HL-60/S4 (cell line): ENCODE measurements around the gene USF2.

Experiments used
- in situ Hi-C: fragments of 300-500 bp; cut with MboI; formaldehyde crosslinking; loops from 2 replicates; pipeline ENCODE4 v1.14.3; 2022; ENCODE audit warnings: low sequenced_read_pairs

USF2 gene

DNA sequence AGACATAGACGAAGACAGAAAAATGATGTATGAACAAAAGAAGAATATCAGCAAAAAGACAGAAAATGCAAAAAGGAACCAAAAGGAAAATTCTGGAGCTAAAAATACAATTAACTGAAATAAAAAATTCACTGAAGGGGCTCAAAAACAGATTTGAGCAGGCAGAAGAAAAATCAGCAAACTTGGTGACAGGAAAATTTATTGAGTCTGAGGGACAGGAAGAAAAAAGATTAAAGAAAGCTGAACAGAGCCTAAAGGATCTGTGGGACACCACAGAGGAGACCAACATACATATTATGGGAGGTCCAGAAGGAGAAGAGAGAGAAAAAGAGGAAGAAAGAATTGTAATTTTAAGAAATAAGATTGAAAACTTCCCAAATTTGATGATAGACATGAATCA lies 27.3 kb upstream of the USF2 start:
- in situ Hi-C loops: no loop called here

DNA sequence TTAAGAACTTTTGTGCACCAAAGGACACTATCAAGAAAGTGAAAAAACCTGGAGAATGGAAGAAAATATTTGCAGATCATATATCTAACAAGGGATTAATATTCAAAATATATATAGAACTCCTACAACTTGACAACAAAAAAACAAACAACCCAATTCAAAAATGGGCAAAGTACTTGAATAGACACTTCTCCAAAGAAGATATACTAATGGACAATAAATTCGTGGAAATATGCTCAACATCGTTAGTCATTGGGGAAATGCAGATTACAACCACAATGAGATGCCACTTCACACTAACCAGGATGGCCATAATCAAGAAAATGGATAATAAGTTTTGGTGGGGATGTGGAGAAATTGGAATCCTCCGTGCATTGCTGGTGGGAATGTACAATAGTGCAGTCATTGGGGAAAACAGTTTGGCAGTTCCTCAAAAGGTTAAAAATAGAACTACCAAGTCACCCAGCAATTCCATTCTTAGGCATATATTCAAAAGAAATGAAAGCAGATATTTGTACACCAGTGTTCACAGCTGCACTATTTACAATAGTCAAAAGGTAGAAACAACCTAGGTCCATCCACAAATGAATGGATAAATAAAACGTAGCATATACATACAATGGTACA lies 22.2 kb upstream of the USF2 start:
- in situ Hi-C loops: no loop called here

DNA sequence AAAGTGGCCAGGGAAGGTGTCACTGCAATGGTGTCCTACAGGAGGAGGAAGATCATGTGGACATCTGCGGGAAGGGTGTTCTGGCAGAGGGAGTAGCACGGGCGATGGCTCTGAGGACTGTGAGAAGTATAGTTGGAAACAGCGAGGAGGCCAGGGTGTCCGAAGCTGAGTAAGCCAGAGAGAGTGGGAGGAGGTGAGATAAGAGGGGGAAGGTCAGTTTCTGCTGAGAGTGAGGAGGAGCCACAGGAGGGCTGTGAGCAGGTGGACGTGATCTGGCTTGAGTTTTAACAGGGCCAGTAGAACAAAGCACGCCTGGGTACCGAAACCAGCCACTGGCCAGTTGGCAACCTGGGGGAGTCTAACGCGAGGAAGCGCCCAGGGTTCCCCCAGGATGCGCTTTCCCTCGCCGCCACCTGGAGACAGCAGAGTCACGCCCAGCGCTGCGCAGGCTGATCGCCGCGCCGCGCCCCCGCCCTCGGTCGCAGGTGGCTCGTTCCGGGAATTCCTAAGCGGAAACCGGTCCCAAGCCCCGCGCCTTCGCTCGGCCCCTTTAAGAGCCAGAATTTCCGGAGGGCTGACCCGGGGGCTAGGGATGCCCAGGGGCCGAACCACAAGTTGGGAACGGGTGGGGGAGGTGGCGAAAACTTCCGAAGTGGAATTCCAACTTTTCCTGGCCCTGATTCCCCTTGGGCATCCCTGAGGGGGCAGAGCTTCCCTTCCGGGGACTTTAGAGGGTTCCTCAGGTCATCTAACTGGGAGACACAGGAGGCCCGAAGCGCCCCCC lies 21.0 kb upstream of the USF2 start:
- in situ Hi-C loops: no loop called here

DNA sequence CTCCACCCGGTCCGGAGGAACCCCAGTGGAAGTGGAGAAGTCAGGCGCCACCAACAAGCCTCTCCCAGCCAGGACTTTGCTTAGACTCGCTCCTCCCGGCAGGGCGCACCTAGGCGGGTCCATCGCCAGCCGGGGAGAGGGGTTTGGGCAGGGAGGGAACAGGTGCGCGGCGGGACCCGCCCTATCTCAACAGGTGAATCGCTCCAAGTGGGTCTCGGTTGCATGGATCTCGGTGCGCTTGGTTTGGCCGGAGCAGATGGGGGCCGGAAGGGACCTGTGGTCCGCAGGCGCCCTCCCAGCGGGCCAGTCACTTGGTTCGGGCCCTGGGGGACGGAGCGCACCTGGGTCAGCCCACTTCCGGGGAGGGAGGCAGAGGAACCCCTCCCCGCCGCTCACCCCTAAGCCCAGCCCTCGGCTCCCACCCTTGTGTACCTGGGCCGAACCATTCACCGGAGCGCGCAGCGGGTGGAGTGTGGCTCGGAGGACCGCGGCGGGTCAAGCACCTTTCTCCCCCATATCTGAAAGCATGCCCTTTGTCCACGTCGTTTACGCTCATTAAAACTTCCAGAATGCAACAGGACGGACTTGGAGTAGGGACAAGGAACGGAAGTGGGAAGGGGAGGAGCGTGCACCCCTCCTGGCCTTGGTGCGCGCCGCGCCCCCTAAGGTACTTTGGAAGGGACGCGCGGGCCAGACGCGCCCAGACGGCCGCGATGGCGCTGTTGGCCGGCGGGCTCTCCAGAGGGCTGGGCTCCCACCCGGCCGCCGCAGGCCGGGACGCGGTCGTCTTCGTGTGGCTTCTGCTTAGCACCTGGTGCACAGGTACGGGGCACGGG lies 20.2 kb upstream of the USF2 start, which contains the start of gene LSR:
TSS of gene LSR (plus strand) at position 693 of the 836 bp plus-strand sequence. CDS start at position 714, 21 bp downstream.
- in situ Hi-C loops: no loop called here

DNA sequence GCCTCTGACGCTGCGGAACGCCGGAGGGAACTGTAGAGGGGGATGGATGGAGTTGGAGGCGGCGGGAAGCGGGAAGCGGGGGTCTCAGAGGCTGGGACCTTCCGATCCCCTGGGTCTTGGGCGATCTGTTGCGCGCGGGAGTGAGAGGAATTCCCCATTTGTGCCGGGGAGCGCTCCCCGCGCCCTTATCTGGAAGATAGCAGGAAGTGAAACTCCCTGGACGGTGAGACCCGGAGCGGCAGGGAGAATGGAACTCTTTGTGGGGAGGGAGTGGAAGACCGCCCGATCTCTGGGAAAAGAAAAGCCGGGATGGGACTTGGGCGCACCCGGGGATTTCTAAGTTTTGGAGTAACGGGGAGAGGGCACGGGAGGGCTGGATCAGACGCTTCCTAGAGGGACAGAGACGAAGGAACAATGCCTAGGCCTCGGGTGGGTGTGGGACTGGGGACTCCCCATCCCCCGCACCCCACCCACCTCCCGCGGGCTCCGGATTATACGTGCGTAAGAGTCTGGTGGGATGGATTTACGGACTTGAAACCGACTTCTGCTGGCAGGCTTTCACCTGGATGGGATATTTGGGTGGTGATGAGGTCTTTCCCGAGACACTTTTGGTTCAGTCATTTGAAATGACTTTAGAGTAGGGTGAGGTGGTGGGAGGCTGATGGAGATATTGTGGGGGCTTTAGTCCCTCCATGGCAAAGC lies 19.5 kb upstream of the USF2 start:
- in situ Hi-C loops: no loop called here

DNA sequence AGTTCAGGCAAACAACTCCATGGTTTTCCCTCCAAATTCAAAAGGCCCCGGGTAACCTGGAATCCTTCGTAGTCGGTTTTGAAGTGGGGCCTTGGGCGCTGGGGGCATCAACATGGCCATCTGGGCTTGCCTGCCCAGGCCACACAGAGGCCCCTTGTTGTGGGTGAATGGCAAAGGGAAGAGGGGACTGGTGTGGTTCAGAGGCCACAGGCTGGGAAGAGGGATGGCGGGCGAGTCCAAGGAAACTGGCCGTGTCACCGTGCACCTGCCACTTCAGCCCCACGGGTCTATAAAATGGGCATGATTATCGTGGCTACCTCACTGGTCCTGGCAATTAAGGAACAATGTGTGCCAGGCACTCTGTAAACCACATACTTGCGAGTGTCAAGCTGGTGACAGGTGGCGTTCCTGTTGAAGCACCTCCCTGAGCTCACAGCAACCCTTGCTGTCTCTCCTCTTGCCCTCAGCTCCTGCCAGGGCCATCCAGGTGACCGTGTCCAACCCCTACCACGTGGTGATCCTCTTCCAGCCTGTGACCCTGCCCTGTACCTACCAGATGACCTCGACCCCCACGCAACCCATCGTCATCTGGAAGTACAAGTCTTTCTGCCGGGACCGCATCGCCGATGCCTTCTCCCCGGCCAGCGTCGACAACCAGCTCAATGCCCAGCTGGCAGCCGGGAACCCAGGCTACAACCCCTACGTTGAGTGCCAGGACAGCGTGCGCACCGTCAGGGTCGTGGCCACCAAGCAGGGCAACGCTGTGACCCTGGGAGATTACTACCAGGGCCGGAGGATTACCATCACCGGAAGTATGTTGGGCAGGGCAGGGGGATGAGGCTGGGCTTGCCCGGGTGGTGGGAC lies 18.7 kb upstream of the USF2 start:
- in situ Hi-C loops: no loop called here

DNA sequence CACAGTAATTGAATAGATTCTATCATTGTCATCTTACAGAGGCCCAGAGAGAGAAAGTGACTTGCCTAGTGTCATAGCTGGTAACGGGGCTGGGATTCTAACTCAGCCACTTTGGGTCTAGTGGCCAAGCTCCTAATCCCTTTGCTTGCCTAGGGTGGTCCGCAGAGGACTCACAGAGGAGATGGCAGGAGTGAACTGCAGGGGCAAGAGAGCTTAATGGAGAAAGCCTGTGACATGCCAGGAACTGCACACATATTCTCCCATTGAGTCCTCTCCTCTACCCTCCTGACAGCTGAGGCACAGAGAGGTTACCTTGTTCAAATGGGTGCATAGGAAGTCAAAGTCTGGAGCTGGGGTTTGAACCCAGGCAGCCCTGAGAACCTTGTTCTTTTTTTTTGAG lies 17.3 kb upstream of the USF2 start:
- in situ Hi-C loops: no loop called here

DNA sequence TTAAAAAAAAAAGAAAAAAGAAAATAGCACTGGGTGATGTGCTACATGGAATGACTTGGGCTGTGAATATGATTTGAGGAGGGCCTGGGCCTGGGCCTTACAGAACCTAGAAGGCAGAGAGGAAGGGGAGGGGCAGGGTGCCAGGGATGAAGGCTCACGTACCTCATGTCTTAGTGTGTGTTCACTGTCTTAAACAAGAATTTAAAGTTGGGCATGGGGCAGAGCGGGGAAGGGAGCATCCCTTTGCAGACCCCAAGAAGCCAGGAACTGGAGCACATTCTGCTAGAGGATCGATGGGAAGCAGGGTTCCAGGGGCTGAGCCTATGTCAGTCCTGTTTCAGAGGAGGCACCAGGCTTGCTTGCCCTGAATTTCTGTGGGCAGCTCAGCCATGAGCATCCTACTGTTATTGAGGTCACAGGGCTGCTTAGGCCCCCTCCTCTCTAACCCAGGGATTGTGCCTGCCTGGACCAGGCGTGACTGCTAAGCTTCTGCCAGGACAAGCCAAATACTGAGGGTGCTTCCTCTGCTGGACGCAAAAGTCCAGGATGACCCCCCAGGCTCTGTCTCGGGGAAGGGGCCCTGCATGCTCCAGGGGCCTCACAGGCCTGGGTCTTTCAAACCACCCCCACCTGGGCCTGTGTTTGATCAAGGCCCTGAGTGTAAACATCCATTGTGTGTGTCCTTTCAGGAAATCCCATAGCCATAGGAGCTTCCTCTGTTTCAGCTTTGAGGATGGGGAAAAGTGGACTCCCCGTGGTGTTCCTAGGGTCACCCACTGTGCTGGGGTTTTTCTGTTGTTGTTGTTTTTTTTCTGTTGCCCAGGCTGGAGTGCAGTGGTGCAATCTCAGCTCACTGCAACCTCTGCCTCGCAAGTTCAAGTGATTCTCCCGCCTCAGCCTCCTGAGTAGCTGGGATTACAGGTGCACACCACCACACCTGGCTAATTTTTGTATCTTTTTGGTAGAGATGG lies 15.2 kb upstream of the USF2 start:
- in situ Hi-C loops: no loop called here

DNA sequence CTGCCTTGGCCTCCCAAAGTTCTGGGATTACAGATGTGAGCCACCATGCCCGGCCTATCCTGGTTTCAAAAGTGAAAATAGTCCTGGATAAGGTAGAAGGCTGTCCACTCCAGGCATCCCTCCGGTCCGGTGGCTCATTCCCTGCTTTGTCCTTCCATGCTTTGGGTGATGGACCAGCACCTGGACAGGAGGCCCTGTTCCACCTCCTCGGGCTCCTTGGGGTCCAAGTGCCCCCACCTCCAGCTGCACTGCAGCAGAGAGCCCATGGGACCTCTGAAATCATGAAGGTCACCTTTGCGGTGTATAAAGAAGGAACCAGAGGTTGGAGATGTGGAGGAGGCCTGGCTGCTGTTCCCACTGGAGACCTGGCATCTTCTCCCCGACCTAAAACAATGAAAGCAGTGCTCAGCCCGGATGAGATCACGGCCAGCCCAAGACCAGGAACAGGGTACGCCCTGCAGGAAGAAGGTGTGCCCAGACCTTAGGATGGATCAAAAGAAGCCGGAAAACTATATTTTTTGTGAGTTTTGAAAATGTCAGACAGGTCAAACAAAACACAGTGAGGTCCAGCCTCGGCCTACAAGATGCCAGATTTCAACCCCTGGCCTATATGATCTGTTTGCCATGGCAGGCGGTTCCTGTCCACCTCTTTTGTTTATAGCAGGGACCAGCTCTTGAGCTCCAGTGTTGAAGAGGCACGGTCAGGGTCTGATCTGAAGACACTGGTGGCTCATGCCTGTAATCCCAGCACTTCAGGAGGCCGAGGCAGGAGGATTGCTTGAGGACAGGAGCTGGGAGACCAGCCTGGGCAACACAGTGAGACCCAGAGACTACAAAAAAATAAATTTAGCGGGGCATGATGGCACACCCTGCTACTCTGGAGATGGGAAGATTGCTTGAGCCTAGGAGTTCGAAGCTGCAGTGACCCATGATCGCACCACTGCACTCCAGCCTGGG lies 14.1 kb upstream of the USF2 start:
- in situ Hi-C loops: no loop called here

DNA sequence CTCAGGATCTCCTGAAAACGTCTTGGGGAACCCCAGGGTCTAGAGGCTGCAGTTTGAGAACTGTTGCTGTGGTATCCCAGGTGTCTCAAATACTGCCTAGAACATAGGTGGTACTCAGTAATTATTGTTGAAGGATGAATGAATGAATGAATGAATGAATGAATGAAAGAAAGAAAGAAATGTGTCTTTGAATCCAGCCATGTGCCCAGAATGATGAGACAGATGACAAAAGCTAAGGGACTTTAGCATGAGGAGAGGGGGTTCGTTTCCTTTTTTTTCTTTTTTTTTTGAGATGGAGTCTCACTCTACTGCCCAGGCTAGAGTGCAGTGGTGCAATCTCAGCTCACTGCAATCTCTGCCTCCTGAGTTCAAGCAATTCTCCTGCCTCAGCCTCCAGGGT lies 12.2 kb upstream of the USF2 start:
- in situ Hi-C loops: no loop called here

DNA sequence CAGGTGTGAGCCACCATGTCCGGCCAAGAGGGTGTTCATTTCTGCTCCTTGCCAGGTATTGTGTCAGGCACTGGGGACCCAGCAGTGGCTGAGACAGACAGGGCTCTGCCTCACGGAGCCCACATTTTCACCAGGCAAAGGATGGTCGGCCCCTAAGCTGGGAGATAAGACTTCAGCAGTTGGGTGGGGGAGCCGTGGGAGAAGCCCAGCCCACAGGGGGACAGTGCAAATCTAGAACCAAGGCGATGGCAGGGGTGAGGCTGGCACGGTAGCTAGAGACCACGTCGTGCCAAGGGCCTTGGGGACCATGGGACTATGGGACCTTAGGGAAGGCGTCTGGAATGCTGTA lies 11.7 kb upstream of the USF2 start:
- in situ Hi-C loops: no loop called here

DNA sequence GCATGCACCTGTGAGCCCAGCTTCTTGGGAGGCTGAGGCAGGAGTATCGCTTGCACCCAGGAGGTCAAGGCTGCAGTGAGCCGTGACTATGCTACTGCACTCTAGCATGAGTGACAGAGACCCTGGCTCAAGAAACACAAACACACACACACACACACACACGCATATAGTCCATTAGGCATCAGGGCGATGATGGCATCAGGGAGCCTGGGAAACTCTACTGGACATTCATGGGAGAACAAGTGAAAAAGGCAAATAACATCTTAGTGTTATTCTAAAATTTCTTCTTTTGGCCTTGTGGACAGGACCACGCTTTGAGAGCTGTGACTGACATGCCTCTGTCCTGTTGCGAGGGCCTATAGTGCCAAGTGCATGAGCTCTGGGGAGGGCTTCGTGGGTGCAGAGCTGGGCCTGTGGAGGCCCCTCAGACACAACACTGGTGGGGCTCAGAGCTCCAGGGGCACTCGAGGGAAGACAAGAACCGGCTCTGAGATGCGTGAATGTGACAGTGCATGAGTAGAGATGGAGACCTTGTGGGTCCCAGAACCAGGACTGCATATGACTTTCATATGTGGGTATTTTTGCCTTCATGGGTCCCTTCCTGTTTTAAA lies 8.0 kb upstream of the USF2 start:
- in situ Hi-C loops: no loop called here

DNA sequence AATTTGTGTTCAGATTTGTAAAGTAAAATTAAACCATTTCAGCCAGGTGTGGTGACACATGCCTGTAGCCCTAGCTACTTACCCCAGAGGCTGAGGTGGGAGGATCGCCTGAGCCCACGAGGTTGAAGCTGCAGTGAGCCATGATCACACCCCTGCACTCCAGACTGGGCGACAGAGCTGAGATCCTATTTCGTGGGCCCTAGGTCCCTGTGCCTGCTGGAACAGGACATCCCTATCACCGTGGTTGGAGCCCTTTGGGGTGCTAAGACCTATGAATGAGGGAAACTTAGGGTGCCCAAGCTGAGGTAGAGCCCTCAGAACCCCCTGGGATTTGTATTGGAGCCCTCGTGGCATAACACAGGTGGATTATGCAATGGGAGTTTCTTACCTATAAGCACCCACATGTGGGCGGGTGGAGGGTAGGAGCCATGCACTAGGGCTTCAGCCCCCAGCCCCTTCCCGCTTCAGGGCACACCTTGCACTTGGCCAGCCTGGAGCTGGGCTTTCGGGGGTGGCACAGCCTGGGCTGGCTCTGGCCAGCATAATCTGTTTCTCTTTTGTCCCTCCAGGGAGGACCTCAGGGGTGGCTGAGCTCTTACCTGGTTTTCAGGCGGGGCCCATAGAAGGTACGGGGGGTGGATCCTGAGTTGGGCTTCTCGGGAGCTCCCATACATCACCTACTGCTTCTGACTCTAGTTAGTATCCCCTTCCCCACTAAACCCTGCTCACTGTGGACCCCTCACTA lies 7.2 kb upstream of the USF2 start:
- in situ Hi-C loops: no loop called here

DNA sequence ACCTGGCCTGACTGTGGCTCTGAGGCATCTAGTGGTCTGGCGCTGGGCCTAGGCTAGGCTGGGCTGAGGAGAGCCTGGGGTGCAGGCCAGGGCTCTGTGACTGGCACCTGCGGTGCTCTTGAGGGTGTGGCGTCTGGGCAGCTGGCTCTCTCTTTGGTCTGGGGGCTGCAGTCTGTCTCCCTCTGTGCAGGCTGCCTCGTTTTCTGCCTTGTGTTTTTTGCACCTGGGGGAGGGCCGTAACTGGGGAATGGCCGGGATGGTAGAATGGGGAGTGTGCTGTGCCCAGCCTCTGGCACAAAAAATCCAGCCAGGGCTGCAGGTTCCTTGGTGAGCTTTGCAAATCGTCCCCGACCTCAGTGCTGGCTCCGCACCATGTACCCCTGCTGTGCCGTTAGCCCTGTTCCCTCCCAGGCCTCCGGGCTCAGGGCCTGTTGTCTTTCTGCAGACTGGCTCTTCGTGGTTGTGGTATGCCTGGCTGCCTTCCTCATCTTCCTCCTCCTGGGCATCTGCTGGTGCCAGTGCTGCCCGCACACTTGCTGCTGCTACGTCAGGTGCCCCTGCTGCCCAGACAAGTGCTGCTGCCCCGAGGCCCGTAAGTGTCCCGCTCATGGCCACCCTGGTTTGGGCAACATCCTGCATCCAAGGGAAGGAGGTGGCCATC lies 6.5 kb upstream of the USF2 start:
- in situ Hi-C loops: no loop called here

DNA sequence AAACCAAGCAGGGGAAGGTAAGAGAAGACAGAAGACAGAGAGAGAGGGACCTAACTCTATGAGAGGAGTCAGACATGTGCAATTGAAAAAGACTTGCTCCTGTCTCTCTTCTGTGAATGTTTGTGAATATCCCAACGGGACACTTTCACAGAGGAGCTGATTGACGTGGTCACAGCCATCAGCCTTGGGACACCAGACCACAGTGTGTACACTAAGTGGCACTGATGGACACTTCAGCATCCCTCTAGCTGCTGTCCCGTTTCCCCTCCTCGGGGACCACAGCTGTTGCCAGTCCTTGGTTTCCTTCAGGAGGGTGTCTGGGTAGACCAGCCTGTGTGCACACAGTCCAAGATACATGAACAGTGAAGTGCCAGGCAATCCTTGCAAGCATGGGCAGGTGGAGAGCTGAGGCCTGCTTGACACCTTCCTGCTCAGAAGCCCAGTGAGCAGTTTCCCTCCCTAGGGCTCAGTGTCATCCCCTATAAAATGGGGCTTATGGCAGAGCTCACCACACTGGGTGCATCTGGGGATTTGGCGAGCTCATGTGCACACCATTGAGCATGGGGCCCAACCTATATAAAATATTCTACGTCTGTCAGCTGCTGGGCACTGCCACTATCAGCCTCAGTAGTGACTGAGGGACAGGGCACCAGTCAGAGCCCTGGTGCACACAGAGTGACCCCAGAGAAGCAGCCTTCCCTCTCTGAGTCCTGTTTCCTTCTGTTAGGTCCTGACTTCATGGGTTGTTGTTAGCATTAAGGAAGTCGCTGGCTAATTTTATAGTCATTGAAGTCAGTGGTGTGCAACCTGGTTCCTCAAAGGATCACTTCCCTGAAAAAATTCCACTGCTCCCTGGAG lies 4.3 kb upstream of the USF2 start:
- in situ Hi-C loops: no loop called here
